OCI-LY1 (cell line): ENCODE results near the gene FYB1.

Experiments
- CTCF ChIP-seq: fragments of 200-600 bp; sonication (generic), shearing (Covaris generic); IDR thresholded peaks from 2 replicates; pipeline ENCODE4 v1.5.1; 2017; ENCODE audit warnings: mild to moderate bottlenecking, antibody characterized with exemption, low read length, moderate library complexity, mixed read lengths
- EZH2 ChIP-seq: fragments of 200-600 bp; sonication (generic), shearing (Covaris generic); IDR thresholded peaks from 2 replicates; pipeline ENCODE4 v1.8.0; 2017; ENCODE audit warnings: borderline replicate concordance, mixed run types, mild to moderate bottlenecking, antibody characterized with exemption, low read length, moderate library complexity, mixed read lengths

- TF ChIP-seq CTCF, result no peak
- no peak for TF ChIP-seq EZH2
These were observed 47.1 kb upstream of the FYB1 start for GRCh38 chr5:39266442-39266841.
